Ecto neural progenitor cell (in vitro differentiated cells): ENCODE data around the gene CILP.

Source experiments
- DNase-seq: peaks from one replicate; pipeline ENCODE4 v3.0.0-alpha.2; 2018; ENCODE audit warnings: low spot score

Gene CILP

DNA sequence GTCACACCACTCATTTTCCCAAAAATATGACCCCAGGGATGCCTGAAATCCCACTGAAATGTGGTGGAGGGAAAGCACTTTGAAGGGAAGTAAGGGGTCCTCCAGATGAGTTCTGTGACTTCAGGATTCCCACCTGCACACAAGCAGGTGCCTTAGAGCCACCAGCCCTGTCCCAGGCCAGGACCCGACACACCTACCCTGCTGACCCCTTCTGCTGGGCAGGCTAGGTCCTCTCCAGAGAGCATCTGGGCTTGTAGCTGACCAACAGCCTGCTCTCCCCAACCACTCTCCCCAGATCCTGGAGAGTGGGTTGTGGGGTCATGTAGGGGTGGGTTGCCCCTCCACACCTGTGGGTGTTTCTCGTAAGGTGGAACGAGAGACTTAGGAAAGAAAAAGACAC, 14.9 kb upstream of the CILP start:
- DNase-seq = no peak

DNA sequence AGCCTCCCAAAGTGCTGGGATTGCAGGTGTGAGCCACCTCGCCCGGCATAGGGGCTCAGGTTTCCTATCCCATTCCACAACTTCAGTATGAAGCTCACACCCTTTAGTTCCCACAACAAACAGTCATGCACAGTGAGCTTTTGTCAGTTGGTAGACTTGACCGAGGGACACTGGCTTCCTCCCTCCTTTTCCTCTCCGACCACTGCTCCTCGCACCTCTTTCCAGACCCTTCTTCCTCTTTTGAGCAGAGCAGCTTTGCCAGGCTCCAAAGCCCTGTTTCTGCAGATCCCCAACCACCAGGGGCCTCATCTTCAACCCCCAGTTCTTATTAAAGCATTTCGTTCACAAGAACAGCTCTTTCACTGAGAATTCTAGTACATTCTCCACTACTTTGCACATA, 12.7 kb upstream of the CILP start:
- no peak for DNase-seq

DNA sequence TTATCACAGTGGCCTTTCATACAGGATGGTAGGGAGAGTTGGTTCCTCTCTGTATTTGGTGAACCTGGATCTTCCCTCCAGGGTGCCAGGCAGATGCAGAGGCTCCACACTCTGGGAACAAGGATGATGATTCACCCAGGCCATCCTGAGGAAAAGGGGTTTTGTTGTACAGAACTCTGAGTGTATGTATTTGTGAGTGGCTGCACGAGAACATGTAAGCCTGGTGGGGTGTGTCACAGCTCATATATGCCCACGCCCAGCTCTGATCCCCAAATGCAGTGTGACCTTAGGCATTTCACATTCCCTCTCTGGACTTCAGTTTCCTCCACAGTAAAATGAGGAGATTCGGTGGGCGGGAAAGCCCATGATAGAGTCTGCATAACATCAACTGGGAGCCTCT, 11.6 kb upstream of the CILP start:
- no peak for DNase-seq

GRCh38 chr15:65221697-65222096, 10.4 kb upstream of the CILP start:
- DNase-seq = no peak

DNA sequence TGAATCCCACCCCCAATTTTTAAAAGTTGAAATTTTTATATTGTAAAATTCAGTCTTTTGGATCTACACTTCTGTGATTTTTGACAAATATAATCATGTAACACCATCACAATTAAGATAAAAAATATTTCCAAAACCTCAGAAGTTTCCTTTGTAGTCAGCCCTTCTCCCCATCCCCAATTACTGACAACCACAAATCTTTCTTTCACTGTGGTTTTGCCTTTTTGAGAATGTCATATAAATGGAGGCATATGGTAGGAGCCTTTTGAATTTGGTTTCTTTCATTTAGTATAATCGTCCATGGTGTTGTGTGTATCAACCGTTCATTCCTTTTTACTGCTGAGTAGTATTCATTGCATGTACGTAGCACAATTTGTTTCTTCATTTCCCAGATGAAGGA, 7.9 kb upstream of the CILP start:
- no peak for DNase-seq

DNA sequence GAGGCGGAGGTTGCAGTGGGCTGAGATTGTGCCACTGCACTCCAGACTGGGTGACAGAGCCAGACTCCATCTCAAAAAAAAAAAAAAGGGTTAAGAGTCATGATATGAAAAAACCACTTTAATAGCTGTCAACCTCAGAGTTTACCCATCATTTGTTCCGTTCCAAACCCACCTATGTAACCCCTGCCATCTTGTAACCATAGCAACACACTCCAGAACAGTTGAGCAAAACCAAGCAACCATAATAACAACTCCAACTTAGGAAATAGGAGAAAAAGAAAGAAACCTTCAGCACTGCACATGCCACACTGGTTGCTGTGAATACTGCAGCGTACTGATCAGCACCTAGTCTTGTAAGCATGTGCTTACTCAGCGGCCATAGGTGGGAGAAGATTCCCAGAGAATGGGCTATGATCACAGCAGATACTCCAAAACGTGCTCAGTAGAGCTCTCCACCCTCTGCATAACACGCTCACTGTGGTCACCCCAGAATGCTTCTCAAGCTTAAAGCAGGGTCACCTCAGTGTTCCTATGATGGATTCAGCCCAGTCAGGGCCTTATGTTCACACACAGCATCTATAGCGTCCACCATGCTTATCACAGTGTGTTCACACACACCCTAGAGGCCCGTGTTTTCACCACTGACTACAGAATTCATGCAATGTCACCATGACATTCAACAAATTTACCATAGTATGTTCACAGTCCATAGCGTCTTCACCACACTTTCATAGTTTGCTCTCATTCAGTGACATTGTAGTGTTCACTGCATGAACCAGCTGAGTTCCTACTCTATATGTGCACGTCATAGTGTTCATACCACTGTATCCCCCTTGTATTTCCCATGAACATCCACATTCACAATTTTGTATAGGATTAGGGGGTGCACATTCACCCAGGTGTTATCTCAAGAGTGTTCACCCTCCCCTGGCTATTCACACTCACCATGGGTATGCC, 6.5 kb upstream of the CILP start:
- no peak for DNase-seq

- no peak for DNase-seq
Observed at GRCh38 chr15:65215496-65215895, 4.2 kb upstream of the CILP start.

- DNase-seq = no peak
Observed at GRCh38 chr15:65214010-65214409, 2.7 kb upstream of the CILP start.

GRCh38 chr15:65213241-65213640, 2.0 kb upstream of the CILP start:
- DNase-seq = no peak

- DNase-seq = no peak
Observed at GRCh38 chr15:65212097-65212496, 824 bp upstream of the CILP start.

DNA sequence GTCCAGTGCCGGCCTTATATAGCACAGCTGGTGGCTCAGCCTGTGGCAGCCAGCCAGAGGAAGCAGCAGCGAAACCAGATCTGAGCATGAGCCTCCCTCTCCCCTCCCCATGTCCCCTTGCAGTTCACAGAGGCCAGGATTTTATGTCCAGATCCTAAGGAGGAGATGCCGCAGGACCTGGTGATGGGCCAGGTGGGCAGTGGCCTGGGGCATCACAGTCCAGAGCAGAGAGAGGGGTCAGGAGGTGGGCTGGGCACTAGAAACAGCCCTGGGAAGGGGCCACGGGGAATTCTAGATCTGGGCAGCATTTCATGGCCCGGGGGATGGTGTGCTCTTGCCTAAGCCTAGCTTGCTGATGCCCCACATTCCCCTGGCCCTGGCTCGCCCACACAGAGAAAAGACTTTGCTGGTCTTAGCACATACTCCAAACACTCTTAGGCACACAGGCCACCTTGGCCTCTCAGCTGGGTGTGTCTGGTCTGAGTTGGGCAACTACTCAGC, 259 bp upstream of the CILP start:
- DNase-seq = no peak

- no peak for DNase-seq
Observed at GRCh38 chr15:65209701-65210643, 1.3 kb downstream of the CILP start.

DNA sequence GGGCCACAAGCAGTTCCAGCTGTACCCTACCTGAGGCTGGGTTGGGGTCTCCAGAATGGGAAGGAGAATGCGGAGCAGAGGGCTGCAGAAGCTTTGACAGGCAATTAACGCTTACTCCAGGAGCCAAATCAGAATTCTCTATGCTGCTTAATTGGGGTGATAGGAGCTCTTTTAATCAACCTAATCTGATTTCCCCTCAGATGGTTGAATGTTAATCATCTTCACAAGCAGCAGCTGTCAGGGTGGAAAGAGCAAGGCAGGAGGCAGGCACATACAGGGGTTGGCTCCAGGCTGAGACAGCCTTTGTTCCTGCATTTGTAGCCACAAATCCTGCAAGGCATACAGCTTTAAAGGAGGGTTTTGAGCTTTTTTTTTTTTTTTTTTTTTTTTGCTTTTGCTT, 2.6 kb downstream of the CILP start:
- DNase-seq = no peak

- no peak for DNase-seq
Observed at GRCh38 chr15:65207280-65207840, 3.9 kb downstream of the CILP start.

GRCh38 chr15:65206750-65207149, 4.5 kb downstream of the CILP start:
- no peak for DNase-seq

DNA sequence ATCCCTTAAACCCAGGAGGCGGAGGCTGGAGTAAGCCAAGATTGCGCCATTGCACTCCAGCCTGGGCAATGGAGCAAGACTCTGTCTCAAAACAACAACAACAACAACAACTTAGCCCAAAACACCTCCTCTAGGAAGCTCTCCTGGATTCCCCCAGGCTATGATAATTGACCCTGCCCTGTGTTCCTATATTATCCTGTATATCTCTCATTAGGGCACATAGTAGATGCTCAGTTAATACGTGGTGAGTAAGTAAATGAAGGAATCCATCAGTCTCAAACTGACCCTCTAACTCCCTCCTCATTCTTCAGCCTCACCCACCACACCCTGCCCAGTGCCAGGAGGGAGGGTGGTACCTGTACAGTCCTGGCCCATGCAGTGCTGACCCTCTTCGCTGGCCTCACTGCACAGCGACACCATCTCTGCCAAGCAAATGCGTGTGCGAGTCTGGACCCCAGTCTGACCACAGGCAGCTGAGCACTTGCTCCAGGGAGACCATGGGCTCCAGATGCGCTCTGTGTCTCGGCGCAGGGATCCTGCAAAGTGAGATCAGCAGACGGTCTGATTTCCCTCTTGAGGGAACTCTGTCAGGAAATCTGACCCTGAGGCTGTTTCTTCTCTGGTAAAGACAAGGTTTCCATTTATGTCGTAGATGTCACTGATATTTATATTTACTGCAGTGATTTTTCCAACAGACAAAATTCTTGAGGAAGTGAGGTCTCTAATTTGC, 6.2 kb downstream of the CILP start:
- no peak for DNase-seq

- DNase-seq = no peak
Observed at GRCh38 chr15:65204236-65204930, 6.9 kb downstream of the CILP start.

DNA sequence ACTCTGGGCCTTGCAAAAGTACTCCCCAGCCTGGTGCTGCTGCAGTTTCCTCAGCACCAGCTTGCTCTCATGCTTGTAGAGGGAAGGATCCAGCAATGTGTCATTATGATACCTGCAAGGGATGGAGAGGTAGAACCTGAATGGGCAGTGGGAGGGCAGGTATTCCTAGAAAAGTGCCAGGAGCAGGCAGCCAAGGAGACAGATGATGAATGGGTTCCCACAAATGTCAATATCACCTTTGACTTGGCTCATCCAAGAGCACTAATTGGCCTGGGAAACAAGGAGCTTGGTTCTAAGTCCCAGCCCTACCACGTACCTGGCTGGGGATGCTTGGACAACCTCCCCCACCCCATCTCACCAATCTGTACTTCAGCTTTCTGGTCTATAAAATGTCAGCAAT, 9.4 kb downstream of the CILP start:
- no peak for DNase-seq

DNA sequence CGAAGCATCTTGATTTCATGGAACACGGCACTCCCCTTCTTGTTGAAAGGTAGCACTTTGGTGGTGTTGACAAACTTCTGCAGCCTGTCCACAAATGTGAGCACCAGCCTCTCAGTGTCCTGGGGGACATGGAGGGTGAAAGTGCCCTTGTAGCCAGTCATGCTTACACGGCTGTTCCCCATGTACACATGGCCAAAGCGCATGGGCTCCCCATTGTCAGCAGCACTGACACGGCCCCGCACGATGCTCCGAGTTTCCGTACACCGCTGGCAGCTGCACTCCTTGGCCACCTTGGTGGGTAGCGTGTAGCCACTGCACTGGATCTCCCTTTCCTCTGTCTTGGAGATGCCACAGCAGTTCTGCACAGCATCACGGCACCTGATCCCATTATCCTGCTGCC, 12.7 kb downstream of the CILP start:
- no peak for DNase-seq

GRCh38 chr15:65197337-65197645, 14.0 kb downstream of the CILP start:
- no peak for DNase-seq

DNA sequence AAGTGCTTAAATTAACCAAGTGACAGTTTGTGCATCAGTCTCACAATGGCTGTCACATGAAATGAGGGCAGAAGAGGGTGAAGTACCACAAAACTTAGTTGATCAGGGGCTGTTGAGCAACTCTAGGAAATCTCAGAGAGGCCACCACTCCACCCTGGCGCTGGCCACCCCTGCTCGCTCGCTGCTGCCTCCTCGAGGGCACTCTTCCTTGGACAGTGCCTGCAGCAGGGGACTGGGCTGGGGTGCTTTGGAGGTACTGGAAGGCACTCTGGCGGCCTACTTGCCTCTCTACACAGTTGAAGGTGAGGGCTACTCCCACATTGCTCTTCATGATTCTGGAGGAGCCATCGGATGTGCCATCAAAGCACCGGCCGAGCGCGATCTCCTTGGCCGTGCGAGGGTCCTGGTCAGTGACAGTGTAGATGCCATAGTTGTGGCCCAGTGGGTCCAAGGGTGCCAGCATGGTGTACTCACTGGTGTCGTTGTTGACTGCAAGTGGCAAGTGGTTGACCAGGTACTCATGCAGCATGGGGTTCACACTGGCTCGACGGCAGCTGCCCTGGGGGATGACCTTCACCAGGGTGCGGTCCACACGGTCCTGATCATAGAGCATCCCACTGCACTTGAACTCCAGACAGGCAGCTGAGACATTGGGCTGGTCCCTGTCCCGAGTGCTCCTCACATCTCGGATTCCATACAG, 14.5 kb downstream of the CILP start:
- DNase-seq = no peak
